Suppressor macrophage treated with lipopolysaccharide for 1 hour (primary cell): ENCODE results near the gene GRID1.

Experiments used
- DNase-seq, 3 donors: peaks; one replicate each; pipeline ENCODE4 v3.0.0-alpha.2; 2020 to 2022

The GRID1 gene

GRCh38 chr10:86336341-86336740, 30.3 kb downstream of the GRID1 start:
- no peak for DNase-seq

GRCh38 chr10:86335831-86336230, 30.8 kb downstream of the GRID1 start:
- no peak for DNase-seq

GRCh38 chr10:86335257-86335656, 31.3 kb downstream of the GRID1 start:
- DNase-seq, result no peak

GRCh38 chr10:86334488-86335085, 32.0 kb downstream of the GRID1 start:
- DNase-seq, result no peak

DNA sequence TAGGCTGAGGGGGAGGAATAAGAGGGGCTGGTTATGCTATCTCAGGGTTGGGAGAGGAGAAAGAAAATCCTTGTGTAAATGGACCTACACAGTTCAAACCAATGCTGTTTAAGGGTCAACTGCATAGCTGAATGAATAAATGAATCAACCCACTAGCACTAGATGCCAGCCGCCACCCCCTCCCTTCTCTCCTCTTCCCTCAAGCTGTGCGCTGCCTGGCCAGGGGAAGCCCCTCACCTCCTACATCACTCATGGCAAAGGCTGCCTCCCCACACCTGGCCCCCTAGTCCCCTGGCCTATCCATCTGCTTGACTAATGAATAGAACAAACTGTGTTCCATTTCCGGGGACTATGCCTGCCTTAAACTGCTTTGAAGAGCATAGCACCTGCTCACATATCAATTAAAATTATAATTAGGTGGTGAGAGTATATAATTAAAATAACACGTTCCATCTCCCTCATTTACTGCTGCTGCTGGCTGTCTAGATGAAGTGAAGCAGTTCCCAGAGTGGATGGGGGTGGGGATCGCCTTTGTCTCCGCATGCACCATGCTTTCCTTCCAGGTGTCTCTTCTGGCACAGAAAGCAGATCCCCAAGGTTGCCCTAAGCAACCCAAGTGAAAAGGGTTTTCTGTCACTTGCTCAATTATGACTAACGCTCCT, 32.6 kb downstream of the GRID1 start:
- DNase-seq, result no peak

DNA sequence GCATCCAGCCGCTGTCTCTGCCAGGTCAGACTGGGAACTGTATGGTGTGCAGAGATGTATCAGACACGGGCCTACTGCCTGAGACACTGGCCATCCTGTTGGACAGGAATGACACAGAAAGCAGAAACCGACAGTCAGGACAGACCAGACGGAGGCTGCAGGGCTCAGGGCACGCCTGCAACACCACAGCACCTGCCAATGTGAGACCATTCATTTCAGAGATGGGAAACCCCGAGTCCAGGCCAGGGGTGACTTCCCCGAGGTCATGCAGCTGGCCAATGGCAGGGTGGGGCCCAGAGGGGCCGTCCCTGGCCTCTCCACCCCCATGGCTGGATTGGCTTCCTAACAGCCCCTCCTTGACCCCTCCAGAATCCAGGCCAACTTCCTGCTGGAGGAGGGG, 34.7 kb downstream of the GRID1 start:
- DNase-seq, result no peak

GRCh38 chr10:86330778-86331763, 35.5 kb downstream of the GRID1 start:
- no peak for DNase-seq

GRCh38 chr10:86329896-86330680, 36.5 kb downstream of the GRID1 start:
- no peak for DNase-seq

DNA sequence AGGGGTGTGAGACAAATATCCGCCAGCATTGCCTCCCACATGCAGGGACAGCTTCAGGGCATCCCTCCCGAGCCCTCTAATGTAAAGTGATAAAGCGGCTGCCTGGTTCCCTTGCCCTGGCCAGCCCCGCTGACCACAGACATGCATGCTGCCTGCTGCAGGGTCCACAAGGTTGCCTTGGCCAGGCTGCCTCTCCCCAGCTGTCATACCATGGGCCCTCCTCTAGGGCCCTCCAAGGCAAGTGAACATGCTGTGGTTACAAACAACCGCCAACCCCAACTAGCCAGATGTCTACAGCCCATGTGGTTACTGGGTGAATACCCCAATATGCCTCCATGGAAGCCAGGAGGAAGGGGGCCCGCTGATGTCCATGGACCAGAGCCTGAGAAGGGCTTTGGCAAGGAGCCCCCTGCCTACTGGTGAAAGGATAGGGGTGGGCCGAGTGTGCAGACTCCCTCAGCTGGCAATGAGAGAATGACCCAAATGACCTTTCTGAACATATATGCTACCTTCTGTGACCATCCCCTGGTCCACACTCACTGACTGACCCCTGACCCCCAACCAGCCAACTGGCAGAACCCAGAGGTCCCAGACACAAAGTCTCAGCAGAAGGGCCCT, 37.4 kb downstream of the GRID1 start:
- no peak for DNase-seq

DNA sequence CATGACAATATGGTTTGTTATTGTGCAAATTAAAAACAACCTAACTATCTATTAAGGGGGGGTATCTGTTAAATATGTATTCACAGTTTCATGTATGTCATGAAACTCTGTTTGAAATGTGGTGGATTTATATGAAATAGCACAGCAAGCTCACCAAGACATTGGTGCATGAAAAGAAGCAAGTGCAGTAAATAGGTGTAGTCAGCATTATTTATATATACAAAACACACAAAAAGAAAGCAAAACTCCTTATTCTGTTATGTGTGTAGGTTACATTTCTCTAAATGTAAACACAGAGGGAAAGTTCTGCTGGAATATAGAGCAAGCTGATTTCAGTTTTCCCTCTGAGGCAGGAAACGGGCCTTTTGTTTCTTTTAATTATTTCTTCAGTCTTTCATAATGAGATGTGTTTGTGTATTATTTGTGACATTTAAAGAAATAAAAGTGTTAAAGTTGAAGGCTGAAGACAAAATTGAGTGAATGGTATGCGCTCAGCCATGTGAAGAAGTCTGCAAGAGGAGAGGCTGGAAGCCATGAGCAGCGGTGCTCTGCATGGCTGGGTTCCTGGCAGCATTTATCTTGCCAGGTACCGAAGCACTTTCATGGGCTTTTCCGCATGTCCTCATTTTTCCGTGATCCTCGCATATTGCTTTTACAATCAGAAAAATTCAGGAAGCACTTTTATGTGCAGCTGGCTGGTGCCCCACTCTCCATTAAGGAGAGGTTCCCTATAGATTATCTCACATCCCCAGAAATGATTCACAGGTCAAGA, 38.5 kb downstream of the GRID1 start:
- no peak for DNase-seq

DNA sequence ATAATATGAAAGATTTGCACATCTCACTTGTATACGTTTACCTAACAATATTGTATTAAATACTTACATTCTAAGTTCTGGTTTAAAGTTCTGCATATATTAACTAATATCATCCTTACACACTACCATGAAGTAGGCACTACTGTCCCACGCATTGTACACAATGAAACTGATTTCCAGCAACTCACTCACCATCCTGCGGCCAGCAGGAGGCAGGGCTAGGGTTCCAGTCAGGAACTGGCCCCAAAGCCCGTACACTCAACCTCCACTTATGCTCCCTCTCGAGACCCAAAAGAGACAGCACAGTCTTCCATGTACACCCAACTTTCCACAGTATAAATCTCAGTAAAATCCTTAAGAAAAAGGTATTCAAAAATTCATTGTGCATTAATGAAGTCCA, 41.4 kb downstream of the GRID1 start:
- DNase-seq, result no peak

GRCh38 chr10:86321568-86321967, 45.0 kb downstream of the GRID1 start:
- DNase-seq, result no peak

DNA sequence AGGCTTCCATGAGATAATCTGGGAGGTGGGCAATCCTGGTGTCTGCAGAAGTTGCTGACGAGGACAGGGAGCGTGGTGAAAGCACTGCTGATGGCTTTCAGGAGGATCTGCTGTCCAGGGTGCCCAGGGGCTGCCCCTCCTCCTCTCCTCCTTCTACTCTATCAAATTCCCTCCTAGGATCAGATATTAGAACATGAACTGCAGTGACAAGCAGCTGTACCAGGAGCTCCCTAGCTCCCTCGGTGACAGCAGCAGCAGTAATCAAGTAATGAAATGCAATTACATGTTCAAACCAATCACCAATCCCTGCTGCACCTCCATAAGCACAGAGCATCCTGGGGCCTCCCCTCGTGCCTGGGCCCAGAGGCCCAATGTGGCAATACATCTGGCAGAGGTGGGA, 46.9 kb downstream of the GRID1 start:
- no peak for DNase-seq

DNA sequence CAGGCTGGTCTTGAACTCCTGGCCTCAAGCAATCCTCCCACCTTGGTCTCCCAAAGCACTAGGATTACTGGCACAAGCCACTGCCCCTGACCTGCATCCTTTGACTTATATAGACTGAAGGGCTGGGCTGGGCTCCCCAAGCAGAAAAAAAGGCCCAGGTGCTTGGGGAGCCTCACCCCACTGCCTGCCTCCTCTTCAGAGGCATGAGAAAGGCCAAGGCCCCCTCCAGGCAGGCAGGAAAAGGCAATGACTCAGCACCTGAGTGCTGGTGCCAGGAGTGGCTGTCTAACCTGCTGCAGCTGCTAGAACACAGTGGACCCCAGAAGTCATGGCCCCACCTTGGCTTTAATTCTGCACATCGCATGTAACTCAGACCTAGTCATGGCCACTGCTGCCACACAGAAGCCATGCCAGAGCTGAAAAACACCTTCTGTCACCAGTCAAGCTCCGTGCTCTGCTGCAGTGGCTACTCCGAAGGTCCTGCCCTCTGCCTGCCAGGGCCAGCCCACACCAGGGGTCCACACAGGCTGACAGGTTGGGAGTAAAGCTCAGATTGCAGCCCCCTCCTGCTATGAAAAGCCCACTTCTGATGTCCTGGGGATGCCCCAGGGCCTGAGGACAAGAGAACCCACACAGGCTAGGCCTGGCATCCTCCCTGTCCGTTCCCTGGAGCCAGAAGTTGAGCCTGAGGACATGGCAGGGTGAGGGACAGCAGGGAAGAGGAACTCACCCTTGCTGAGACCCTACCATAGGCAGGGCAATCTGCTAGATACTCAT, 48.5 kb downstream of the GRID1 start:
- no peak for DNase-seq

DNA sequence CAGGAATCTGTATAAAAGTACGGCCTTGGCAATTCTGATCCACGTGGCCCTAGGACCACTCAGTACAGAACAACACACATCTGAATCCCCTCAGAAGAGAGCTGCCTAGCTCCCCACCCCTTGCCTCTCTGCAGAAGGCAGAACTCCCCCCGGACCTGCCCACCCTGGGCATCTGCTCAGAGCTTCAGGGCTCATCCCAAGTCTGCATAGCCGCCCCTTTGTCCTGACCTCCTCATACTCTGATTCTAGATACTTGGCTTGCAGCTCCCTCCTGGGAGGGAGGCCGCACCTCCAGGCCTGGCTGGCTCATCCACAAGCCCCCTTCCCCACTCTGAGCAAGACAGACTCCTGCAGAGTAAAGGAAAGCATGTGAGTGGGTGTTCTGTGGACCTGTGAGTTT, 49.6 kb downstream of the GRID1 start:
- no peak for DNase-seq

DNA sequence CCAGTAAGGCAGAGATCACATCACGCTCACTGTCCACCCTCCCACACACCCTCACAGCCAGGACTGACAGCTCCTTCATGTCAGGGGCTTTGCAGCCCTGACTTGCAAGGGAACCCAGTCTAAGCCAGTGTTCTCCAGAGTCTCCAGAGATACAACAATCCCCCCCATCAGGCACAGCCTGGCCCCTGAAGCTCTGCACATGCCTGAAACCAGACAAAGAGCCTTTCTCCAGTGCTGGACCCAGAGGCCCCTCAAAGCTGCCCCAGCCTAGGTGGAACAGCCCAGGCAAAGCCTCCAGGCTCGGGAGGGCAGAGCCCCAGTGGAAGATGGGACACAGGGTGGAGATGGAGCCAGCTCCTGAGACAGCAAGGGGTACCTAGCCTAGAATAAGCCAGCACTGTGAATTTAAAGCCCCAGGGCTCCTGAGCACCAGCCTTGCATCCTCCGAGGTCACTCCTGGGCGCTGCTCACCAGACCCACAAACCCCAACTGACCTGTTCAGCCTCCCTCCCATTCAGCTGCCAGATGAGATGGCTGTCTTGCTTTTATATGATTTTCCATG, 50.2 kb downstream of the GRID1 start:
- no peak for DNase-seq

DNA sequence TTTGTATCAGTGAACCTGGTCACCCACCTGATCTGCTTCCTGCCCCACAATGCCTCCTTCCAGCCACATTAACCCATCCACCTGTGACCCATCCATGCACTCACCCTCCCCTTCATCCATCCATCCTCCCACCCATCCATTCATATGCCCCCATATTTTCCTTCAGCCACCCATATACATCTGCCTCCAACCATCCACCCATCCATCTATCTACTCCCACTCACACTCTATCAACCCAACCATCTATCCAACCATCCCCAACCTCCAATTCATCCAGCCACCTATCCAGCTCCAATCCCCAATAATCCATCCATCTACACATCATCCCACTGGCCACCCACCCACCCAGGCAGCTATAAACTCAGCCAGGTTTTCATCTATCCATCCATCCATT, 51.0 kb downstream of the GRID1 start:
- no peak for DNase-seq

GRCh38 chr10:86314616-86315548, 51.7 kb downstream of the GRID1 start:
- DNase-seq, result peak; percentile 57 to 64 (median 57)

DNA sequence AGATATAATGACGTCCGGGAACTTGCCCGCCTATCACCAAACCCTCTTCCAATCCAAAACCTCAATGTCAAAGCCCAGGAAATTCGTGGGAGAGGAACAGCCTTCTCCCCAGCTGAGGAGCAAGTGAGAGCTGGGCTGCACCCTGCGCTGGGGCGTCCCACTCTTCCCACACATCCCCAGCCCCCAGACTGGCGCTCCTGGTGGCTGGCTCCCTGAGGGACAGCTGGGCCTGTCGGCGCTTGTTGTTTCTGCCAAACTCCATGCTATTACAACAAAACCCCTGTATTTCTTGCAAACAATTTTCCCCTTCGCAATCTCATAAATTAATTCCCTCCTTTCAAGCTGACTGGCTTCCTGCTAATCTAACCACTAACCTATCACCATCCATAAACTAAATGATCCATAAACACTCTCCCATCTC, 53.0 kb downstream of the GRID1 start:
- no peak for DNase-seq
